ENCODE results near the gene TNFRSF18. TPM values are rescaled to one million over a fixed set of nuclear protein-coding genes. Genes with fewer than 3 reads are reported as not detected.

TNFRSF18 gene
- polyA plus RNA-seq (2013, experiment 1 of 2): not detected
- not detected for polyA plus RNA-seq (2013, experiment 2 of 2)

- no peak within 1 kb of the TSS for H2AFZ ChIP-seq (ENCODE audit: low read depth, low read length)
- H3K27me3 ChIP-seq (ENCODE audit: control insufficient read depth in 1 of 2, insufficient read depth in 1 of 2, low read length in 2 of 2): peaks cover 0 to 52% of the 10 kb centered on the region in 2 experiments
- H2BK15ac ChIP-seq (ENCODE audit: low read depth, poor library complexity, severe bottlenecking): no peak within 1 kb of the TSS
- no peak within 1 kb of the TSS for H3K27ac ChIP-seq (ENCODE audit: low read length, poor library complexity, severe bottlenecking)
- no peak within 1 kb of the TSS for H2BK120ac ChIP-seq (ENCODE audit: low read depth, low read length)
- H2AK5ac ChIP-seq (ENCODE audit: low read length, severe bottlenecking): peak within 1 kb of the TSS; percentile 66
- H3K4ac ChIP-seq (ENCODE audit: low read depth in 1 of 2, low read length in 2 of 2): no peak within 1 kb of the TSS
- H3K18ac ChIP-seq (ENCODE audit: low read depth in 1 of 2, low read length in 2 of 2): peak within 1 kb of the TSS in 1 of 2 experiments; percentile 38
- H4K91ac ChIP-seq (ENCODE audit: low read length): peak within 1 kb of the TSS; percentile 12
- H2BK5ac ChIP-seq (ENCODE audit: low read depth, low read length, poor library complexity, severe bottlenecking): peak within 1 kb of the TSS; percentile 15
- peak within 1 kb of the TSS; percentile 59 for H3K4me2 ChIP-seq (ENCODE audit: low read length, poor library complexity, severe bottlenecking)
- H3K14ac ChIP-seq (ENCODE audit: low read length in 2 of 2): no peak within 1 kb of the TSS
- no peak within 1 kb of the TSS for H3K23ac ChIP-seq (ENCODE audit: low read length in 2 of 2)
- H3K4me1 ChIP-seq (ENCODE audit: control insufficient read depth, insufficient read depth, low read depth, low read length): peaks cover 66% of the 10 kb centered on the region
- H3K9ac ChIP-seq (ENCODE audit: low read length): no peak within 1 kb of the TSS
- no peak within 1 kb of the TSS for H4K8ac ChIP-seq (ENCODE audit: low read length)
- DNase-seq: no peak
- no peaks in the 10 kb centered on the region for H3K79me1 ChIP-seq (replicated peaks; ENCODE audit: low read length, poor library complexity, severe bottlenecking)
- 12% methylated on average over 49 of the region's 49 CpGs for WGBS
- H3K9me3 ChIP-seq (ENCODE audit: control insufficient read depth, low read length): no peaks in the 10 kb centered on the region
- no peaks in the 10 kb centered on the region for H3K36me3 ChIP-seq (ENCODE audit: control insufficient read depth in 1 of 2, insufficient read depth in 2 of 2, low read depth in 1 of 2, low read length in 2 of 2)
- peak within 1 kb of the TSS in 1 of 2 experiments; percentile 32 for H2BK12ac ChIP-seq (ENCODE audit: low read length in 2 of 2)
- H3K4me3 ChIP-seq (ENCODE audit: insufficient read depth in 1 of 2, low read depth in 1 of 2, low read length in 2 of 2): peak within 1 kb of the TSS in 1 of 2 experiments; percentile 42
Observed at GRCh38 chr1:1206376-1206965, at the start of gene TNFRSF18. TNFRSF18 (minus strand) TSS chr1:1206592; CDS start chr1:1206571, 21 bp downstream.

- H3K9me3 ChIP-seq (ENCODE audit: control insufficient read depth, low read length): no peaks in the 10 kb centered on the region
- H3K14ac ChIP-seq (ENCODE audit: low read length in 2 of 2): no peak overlapping the region
Observed at GRCh38 chr1:1255611-1256010, 49.2 kb upstream of the TNFRSF18 start.

GRCh38 chr1:1255078-1255477 is 48.7 kb upstream of the TNFRSF18 start:
- no peak overlapping the region for H2BK12ac ChIP-seq (ENCODE audit: low read length in 2 of 2)
- 99% methylated on average over 26 of the region's 26 CpGs for WGBS
- H3K4me2 ChIP-seq (ENCODE audit: low read length, poor library complexity, severe bottlenecking): no peak overlapping the region

More at GRCh38 chr1:1255611-1256010, 49.2 kb upstream of the TNFRSF18 start:
- Histone ChIP-seq H3K4ac (ENCODE audit: low read depth in 1 of 2, low read length in 2 of 2) (no peak overlapping the region), H2BK15ac (ENCODE audit: low read depth, poor library complexity, severe bottlenecking) (no peak overlapping the region), H3K79me1 (replicated peaks; ENCODE audit: low read length, poor library complexity, severe bottlenecking) (peaks cover 43% of the 10 kb centered on the region), H2BK5ac (ENCODE audit: low read depth, low read length, poor library complexity, severe bottlenecking) (no peak overlapping the region), H3K4me2 (ENCODE audit: low read length, poor library complexity, severe bottlenecking) (no peak overlapping the region), H3K36me3 (ENCODE audit: control insufficient read depth in 1 of 2, insufficient read depth in 2 of 2, low read depth in 1 of 2, low read length in 2 of 2) (peaks cover 62 to 90% of the 10 kb centered on the region in 2 experiments), H3K27me3 (ENCODE audit: control insufficient read depth in 1 of 2, insufficient read depth in 1 of 2, low read length in 2 of 2) (no peaks in the 10 kb centered on the region), H2BK120ac (ENCODE audit: low read depth, low read length) (no peak overlapping the region), H3K27ac (ENCODE audit: low read length, poor library complexity, severe bottlenecking) (no peak overlapping the region), H4K8ac (ENCODE audit: low read length) (no peak overlapping the region), H4K91ac (ENCODE audit: low read length) (no peak overlapping the region), H3K23ac (ENCODE audit: low read length in 2 of 2) (no peak overlapping the region), H3K18ac (ENCODE audit: low read depth in 1 of 2, low read length in 2 of 2) (no peak overlapping the region), H2BK12ac (ENCODE audit: low read length in 2 of 2) (no peak overlapping the region), H2AFZ (ENCODE audit: low read depth, low read length) (no peak overlapping the region), H2AK5ac (ENCODE audit: low read length, severe bottlenecking) (no peak overlapping the region), H3K4me1 (ENCODE audit: control insufficient read depth, insufficient read depth, low read depth, low read length) (peaks cover 24% of the 10 kb centered on the region), H3K4me3 (ENCODE audit: insufficient read depth in 1 of 2, low read depth in 1 of 2, low read length in 2 of 2) (no peak overlapping the region), H3K9ac (ENCODE audit: low read length) (no peak overlapping the region)
- no peak for DNase-seq
- WGBS: 94% methylated on average over 10 of the region's 10 CpGs

GRCh38 chr1:1254667-1254998 is 48.2 kb upstream of the TNFRSF18 start:
- Histone ChIP-seq H3K4ac (ENCODE audit: low read depth in 1 of 2, low read length in 2 of 2) (no peak overlapping the region), H2BK12ac (ENCODE audit: low read length in 2 of 2) (no peak overlapping the region), H2AK5ac (ENCODE audit: low read length, severe bottlenecking) (no peak overlapping the region), H3K23ac (ENCODE audit: low read length in 2 of 2) (no peak overlapping the region), H3K36me3 (ENCODE audit: control insufficient read depth in 1 of 2, insufficient read depth in 2 of 2, low read depth in 1 of 2, low read length in 2 of 2) (peaks cover 53 to 82% of the 10 kb centered on the region in 2 experiments), H2BK15ac (ENCODE audit: low read depth, poor library complexity, severe bottlenecking) (no peak overlapping the region), H2BK5ac (ENCODE audit: low read depth, low read length, poor library complexity, severe bottlenecking) (no peak overlapping the region), H3K79me1 (replicated peaks; ENCODE audit: low read length, poor library complexity, severe bottlenecking) (peaks cover 46% of the 10 kb centered on the region), H3K9ac (ENCODE audit: low read length) (no peak overlapping the region), H3K4me2 (ENCODE audit: low read length, poor library complexity, severe bottlenecking) (no peak overlapping the region), H3K27me3 (ENCODE audit: control insufficient read depth in 1 of 2, insufficient read depth in 1 of 2, low read length in 2 of 2) (no peaks in the 10 kb centered on the region), H3K4me1 (ENCODE audit: control insufficient read depth, insufficient read depth, low read depth, low read length) (peaks cover 26% of the 10 kb centered on the region), H3K4me3 (ENCODE audit: insufficient read depth in 1 of 2, low read depth in 1 of 2, low read length in 2 of 2) (no peak overlapping the region), H4K8ac (ENCODE audit: low read length) (no peak overlapping the region), H3K9me3 (ENCODE audit: control insufficient read depth, low read length) (no peaks in the 10 kb centered on the region), H3K18ac (ENCODE audit: low read depth in 1 of 2, low read length in 2 of 2) (no peak overlapping the region), H3K14ac (ENCODE audit: low read length in 2 of 2) (no peak overlapping the region), H2BK120ac (ENCODE audit: low read depth, low read length) (no peak overlapping the region), H3K27ac (ENCODE audit: low read length, poor library complexity, severe bottlenecking) (no peak overlapping the region), H4K91ac (ENCODE audit: low read length) (no peak overlapping the region), H2AFZ (ENCODE audit: low read depth, low read length) (no peak overlapping the region)
- no peak for DNase-seq
- 96% methylated on average over 21 of the region's 21 CpGs for WGBS

More at GRCh38 chr1:1255078-1255477, 48.7 kb upstream of the TNFRSF18 start:
- H2BK5ac ChIP-seq (ENCODE audit: low read depth, low read length, poor library complexity, severe bottlenecking): no peak overlapping the region
- H4K91ac ChIP-seq (ENCODE audit: low read length): no peak overlapping the region
- H3K9me3 ChIP-seq (ENCODE audit: control insufficient read depth, low read length): no peaks in the 10 kb centered on the region
- H3K79me1 ChIP-seq (replicated peaks; ENCODE audit: low read length, poor library complexity, severe bottlenecking): peaks cover 44% of the 10 kb centered on the region
- H2BK15ac ChIP-seq (ENCODE audit: low read depth, poor library complexity, severe bottlenecking): no peak overlapping the region
- no peak overlapping the region for H2BK120ac ChIP-seq (ENCODE audit: low read depth, low read length)
- H3K27me3 ChIP-seq (ENCODE audit: control insufficient read depth in 1 of 2, insufficient read depth in 1 of 2, low read length in 2 of 2): no peaks in the 10 kb centered on the region
- H3K9ac ChIP-seq (ENCODE audit: low read length): no peak overlapping the region
- no peak overlapping the region for H2AK5ac ChIP-seq (ENCODE audit: low read length, severe bottlenecking)
- no peak for DNase-seq
- H3K18ac ChIP-seq (ENCODE audit: low read depth in 1 of 2, low read length in 2 of 2): no peak overlapping the region
- no peak overlapping the region for H2AFZ ChIP-seq (ENCODE audit: low read depth, low read length)
- no peak overlapping the region for H3K4ac ChIP-seq (ENCODE audit: low read depth in 1 of 2, low read length in 2 of 2)
- no peak overlapping the region for H3K4me3 ChIP-seq (ENCODE audit: insufficient read depth in 1 of 2, low read depth in 1 of 2, low read length in 2 of 2)
- H4K8ac ChIP-seq (ENCODE audit: low read length): no peak overlapping the region
- no peak overlapping the region for H3K14ac ChIP-seq (ENCODE audit: low read length in 2 of 2)
- peaks cover 26% of the 10 kb centered on the region for H3K4me1 ChIP-seq (ENCODE audit: control insufficient read depth, insufficient read depth, low read depth, low read length)
- H3K23ac ChIP-seq (ENCODE audit: low read length in 2 of 2): no peak overlapping the region
- H3K36me3 ChIP-seq (ENCODE audit: control insufficient read depth in 1 of 2, insufficient read depth in 2 of 2, low read depth in 1 of 2, low read length in 2 of 2): peaks cover 57 to 87% of the 10 kb centered on the region in 2 experiments
- no peak overlapping the region for H3K27ac ChIP-seq (ENCODE audit: low read length, poor library complexity, severe bottlenecking)
